OCI-LY7 (cell line): ENCODE measurements around the gene CPEB1.

Experiments
- CTCF ChIP-seq: fragments of 200-600 bp; sonication (generic); conservative IDR thresholded peaks from 2 replicates; pipeline ENCODE4 v1.5.1; 2014; ENCODE audit warnings: mild to moderate bottlenecking, antibody characterized with exemption, low read length, moderate library complexity, mixed read lengths
- EZH2phosphoT487 ChIP-seq: fragments of 200-600 bp; sonication (generic); IDR thresholded peaks from 2 replicates; pipeline ENCODE4 v1.6.1; 2018; ENCODE audit warnings: low read depth, borderline replicate concordance, mild to moderate bottlenecking, mixed run types, antibody characterized with exemption, low read length, moderate library complexity, mixed read lengths

- no peak for TF ChIP-seq CTCF
- TF ChIP-seq EZH2phosphoT487 = no peak
Measured at GRCh38 chr15:82551646-82552247, 95.4 kb downstream of the CPEB1 start.
